GM12891 (cell line): Measurements from ENCODE around the gene ERRFI1.

ENCODE experiments used
- DNase-seq: peaks from one replicate; pipeline ENCODE4 v3.0.0; 2011; ENCODE audit warnings: low spot score; ENCODE audit not compliant: insufficient read length
- FAIRE-seq: peaks from 2 replicates; lab custom pipeline; 2011; peaks lifted over from hg19 to GRCh38; lab: Jason Lieb, UNC
- PAX5 ChIP-seq: IDR thresholded peaks from 2 replicates; pipeline ENCODE4 v1.6.1; 2011; ENCODE audit warnings: low read length, moderate library complexity, mild to moderate bottlenecking; ENCODE audit not compliant: insufficient read depth, severe bottlenecking
- POLR2A ChIP-seq: IDR thresholded peaks from 2 replicates; pipeline ENCODE4 v1.6.1; 2011; ENCODE audit warnings: low read depth, low read length, control low read depth
- POLR2AphosphoS5 ChIP-seq: IDR thresholded peaks from 2 replicates; pipeline ENCODE4 v1.6.1; 2011; ENCODE audit warnings: low read depth, low read length, control low read depth
- POU2F2 ChIP-seq: IDR thresholded peaks from 2 replicates; pipeline ENCODE4 v1.6.1; 2011; ENCODE audit warnings: low read depth, mild to moderate bottlenecking, control low read depth, low read length, moderate library complexity
- SPI1 ChIP-seq: IDR thresholded peaks from 2 replicates; pipeline ENCODE4 v1.6.1; 2011; ENCODE audit warnings: low read depth, low read length, control low read depth
- TAF1 ChIP-seq: IDR thresholded peaks from 2 replicates; pipeline ENCODE4 v1.6.1; 2011; ENCODE audit warnings: low read depth, low read length, control low read depth

ERRFI1 gene

DNA sequence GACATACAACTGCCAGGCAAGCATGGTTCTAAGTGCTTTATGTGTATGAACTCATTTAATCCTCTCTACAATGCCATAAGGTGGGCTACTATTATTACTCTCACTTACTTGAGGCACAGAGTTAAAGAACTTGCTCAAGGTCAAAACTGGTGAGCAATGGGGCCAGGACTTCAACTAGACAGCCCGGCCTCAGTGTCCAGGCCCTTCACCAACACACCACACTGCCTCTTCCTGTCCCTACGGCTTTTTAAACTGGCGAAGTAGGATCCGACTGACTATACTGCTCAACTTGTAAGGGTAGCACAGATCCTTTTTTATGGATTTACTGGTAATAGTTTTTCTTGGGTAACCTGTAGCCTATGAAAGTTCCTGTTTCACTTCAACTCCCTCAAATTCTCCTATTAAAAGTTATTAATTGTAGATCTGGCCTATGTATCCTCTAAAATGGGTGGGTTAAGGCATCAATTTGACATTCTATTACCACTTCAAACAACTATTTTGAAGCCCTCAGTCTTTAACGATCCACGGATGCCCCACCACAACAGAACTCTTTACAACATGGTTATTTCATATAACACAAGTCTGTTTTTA, 4.3 kb downstream of the ERRFI1 start:
- TF ChIP-seq SPI1 (no peak), POLR2AphosphoS5 (no peak), POU2F2 (no peak), POLR2A (no peak), PAX5 (no peak), TAF1 (no peak)
- DNase-seq (no peak), FAIRE-seq (no peak)

DNA sequence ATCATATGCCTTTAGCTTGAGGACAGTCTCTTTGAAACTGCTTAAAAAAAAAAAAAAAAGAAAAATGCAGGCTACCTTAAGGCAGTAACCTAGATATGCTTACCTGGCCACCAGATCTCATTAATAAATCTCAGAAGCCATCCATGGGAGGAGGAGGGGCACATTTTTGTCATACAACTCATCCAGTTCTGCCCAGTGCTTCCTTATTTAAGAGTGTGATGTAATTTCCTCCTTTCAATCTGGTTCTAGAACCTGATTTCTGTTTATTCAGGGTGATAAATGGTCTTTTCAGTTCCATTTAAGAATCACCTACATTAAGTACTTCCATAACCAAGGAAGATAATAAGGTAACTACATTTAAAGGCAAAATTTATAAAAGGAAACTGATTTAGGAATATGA, 6.1 kb downstream of the ERRFI1 start:
- TF ChIP-seq SPI1, result no peak
- FAIRE-seq, result no peak
- no peak for DNase-seq

DNA sequence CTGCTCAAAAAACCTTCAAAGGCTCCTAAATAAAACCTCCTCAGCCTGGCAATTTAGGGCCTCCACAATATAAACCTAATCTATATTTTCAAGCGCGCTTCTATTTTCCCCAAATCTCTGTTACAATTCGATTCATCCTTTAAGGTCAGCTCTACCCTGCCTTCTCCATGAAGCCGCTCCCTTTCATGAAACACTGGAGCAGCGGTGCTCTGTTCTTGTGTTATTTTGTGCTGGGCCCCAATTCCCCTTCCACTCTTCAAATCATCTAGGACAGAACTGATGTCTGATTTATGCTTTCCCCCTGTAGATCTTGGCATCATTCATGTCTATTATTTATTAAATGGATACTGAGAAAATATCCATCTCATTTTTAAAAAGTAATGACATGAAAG, 6.9 kb downstream of the ERRFI1 start:
- FAIRE-seq (no peak), DNase-seq (no peak)
- TF ChIP-seq POLR2AphosphoS5 (no peak), PAX5 (no peak)

- no peak for DNase-seq
- FAIRE-seq, result no peak
- TF ChIP-seq PAX5, result no peak
Measured at GRCh38 chr1:8018492-8019228, 7.4 kb downstream of the ERRFI1 start.

- DNase-seq (no peak), FAIRE-seq (no peak)
- TF ChIP-seq POU2F2, result no peak
- TF ChIP-seq TAF1, result no peak
- TF ChIP-seq POLR2AphosphoS5, result no peak
- TF ChIP-seq POLR2A, result no peak
- TF ChIP-seq SPI1, result no peak
- TF ChIP-seq PAX5, result no peak
Measured at GRCh38 chr1:8017495-8018197, 8.5 kb downstream of the ERRFI1 start.

- DNase-seq (no peak), FAIRE-seq (no peak)
- TF ChIP-seq POLR2AphosphoS5, result no peak
Measured at GRCh38 chr1:8016895-8017241, 9.2 kb downstream of the ERRFI1 start.

- FAIRE-seq (no peak), DNase-seq (no peak)
- TF ChIP-seq POLR2AphosphoS5 (no peak), TAF1 (no peak), POLR2A (no peak), PAX5 (no peak), POU2F2 (no peak), SPI1 (no peak)
Measured at GRCh38 chr1:8016210-8016894, 9.8 kb downstream of the ERRFI1 start.

GRCh38 chr1:8015809-8016165, 10.3 kb downstream of the ERRFI1 start:
- DNase-seq (no peak), FAIRE-seq (no peak)
- no peak for TF ChIP-seq POLR2A
- no peak for TF ChIP-seq POLR2AphosphoS5
- no peak for TF ChIP-seq TAF1

DNA sequence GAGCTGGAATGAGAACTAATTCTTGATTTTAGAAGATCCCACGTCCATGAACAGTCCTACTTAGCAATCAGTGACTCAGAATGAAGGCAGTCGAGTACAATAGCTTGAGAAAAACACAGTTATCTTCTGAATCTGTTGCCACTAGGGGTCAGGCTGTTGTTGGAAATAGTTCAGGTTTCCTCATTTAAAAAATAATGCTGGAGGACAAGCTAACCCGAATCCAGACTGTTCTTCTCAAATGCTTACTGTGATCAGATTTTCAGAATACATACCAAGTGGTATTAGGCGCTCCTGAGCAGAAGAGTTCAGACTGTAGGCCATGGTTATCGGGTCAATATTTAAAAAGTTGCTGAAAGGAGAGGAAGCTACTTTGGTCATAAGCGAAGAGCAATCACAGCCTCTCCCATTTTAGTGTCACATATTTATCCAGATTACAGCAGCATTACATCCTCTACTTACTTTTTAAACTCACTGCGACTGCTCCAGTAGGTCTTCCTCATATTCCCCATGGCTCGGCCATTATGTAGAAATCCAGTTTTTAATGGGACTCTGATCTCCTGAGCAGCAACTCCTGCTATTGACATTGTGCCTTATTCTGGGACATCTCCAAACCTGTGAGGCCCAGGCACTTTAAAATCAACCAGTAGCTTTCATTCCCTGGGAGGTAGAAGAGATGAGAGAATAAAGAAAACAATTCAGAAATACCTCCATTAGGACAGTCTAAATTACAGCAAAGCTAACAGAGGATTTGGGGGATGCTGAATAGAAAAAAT, 10.9 kb downstream of the ERRFI1 start:
- DNase-seq (no peak), FAIRE-seq (peak; percentile 83)
- no peak for TF ChIP-seq POU2F2
- TF ChIP-seq SPI1, result no peak
- TF ChIP-seq TAF1, result no peak
- no peak for TF ChIP-seq POLR2AphosphoS5
- TF ChIP-seq PAX5, result no peak
- no peak for TF ChIP-seq POLR2A

GRCh38 chr1:8014381-8014988, 11.6 kb downstream of the ERRFI1 start:
- FAIRE-seq, result no peak
- no peak for TF ChIP-seq SPI1
- TF ChIP-seq TAF1, result no peak
- no peak for TF ChIP-seq POU2F2
- TF ChIP-seq POLR2AphosphoS5, result no peak
- TF ChIP-seq POLR2A, result no peak
- TF ChIP-seq PAX5, result no peak

GRCh38 chr1:8013800-8014199, 12.3 kb downstream of the ERRFI1 start:
- FAIRE-seq (no peak), DNase-seq (no peak)
- TF ChIP-seq POLR2AphosphoS5 (no peak), TAF1 (no peak), SPI1 (no peak), PAX5 (no peak), POLR2A (no peak)

More at GRCh38 chr1:8014381-8014988, 11.6 kb downstream of the ERRFI1 start:
- DNase-seq, result no peak
